NCI-H1092 (cell line): Measurements from ENCODE around the gene ST6GALNAC3.

Experiments used
- DNase-seq: peaks from one replicate; lab custom pipeline; 2025; lab: John Stamatoyannopoulos, UW

The ST6GALNAC3 gene

GRCh38 chr1:76145332-76145731 is 70.8 kb downstream of the ST6GALNAC3 start:
- no peak for DNase-seq

GRCh38 chr1:76146184-76146583 is 71.6 kb downstream of the ST6GALNAC3 start:
- no peak for DNase-seq

- DNase-seq, result no peak
Measured at GRCh38 chr1:76147917-76148316, 73.4 kb downstream of the ST6GALNAC3 start.

- DNase-seq, result no peak
Measured at GRCh38 chr1:76148460-76148859, 73.9 kb downstream of the ST6GALNAC3 start.

- DNase-seq, result no peak
Measured at GRCh38 chr1:76153841-76154205, 79.3 kb downstream of the ST6GALNAC3 start.

GRCh38 chr1:76154206-76154956 is 79.8 kb downstream of the ST6GALNAC3 start:
- DNase-seq, result peak; percentile 40

- no peak for DNase-seq
Measured at GRCh38 chr1:76156987-76157386, 82.4 kb downstream of the ST6GALNAC3 start.

GRCh38 chr1:76158126-76158525 is 83.6 kb downstream of the ST6GALNAC3 start:
- no peak for DNase-seq

GRCh38 chr1:76160225-76160624 is 85.7 kb downstream of the ST6GALNAC3 start:
- no peak for DNase-seq

GRCh38 chr1:76161451-76161850 is 86.9 kb downstream of the ST6GALNAC3 start:
- DNase-seq, result no peak

GRCh38 chr1:76162254-76162653 is 87.7 kb downstream of the ST6GALNAC3 start:
- no peak for DNase-seq

GRCh38 chr1:76164165-76164564 is 89.6 kb downstream of the ST6GALNAC3 start:
- DNase-seq, result no peak

- no peak for DNase-seq
Measured at GRCh38 chr1:76170084-76170483, 95.5 kb downstream of the ST6GALNAC3 start.

GRCh38 chr1:76170513-76170912 is 96.0 kb downstream of the ST6GALNAC3 start:
- DNase-seq, result no peak

GRCh38 chr1:76176000-76176399 is 101.5 kb downstream of the ST6GALNAC3 start:
- DNase-seq, result no peak

GRCh38 chr1:76177615-76178014 is 103.1 kb downstream of the ST6GALNAC3 start:
- DNase-seq, result no peak

- DNase-seq, result no peak
Measured at GRCh38 chr1:76179219-76179698, 104.7 kb downstream of the ST6GALNAC3 start.

- DNase-seq, result no peak
Measured at GRCh38 chr1:76185207-76185606, 110.7 kb downstream of the ST6GALNAC3 start.

GRCh38 chr1:76186554-76187170 is 112.1 kb downstream of the ST6GALNAC3 start:
- no peak for DNase-seq

- no peak for DNase-seq
Measured at GRCh38 chr1:76187436-76187835, 112.9 kb downstream of the ST6GALNAC3 start.

- DNase-seq, result no peak
Measured at GRCh38 chr1:76189310-76189709, 114.8 kb downstream of the ST6GALNAC3 start.

GRCh38 chr1:76190749-76191424 is 116.3 kb downstream of the ST6GALNAC3 start:
- DNase-seq, result no peak

- DNase-seq, result no peak
Measured at GRCh38 chr1:76191561-76191960, 117.0 kb downstream of the ST6GALNAC3 start.
